ENCODE results near the gene FER. TPM values are rescaled to one million over a fixed set of nuclear protein-coding genes. Genes with fewer than 3 reads are reported as not detected.

The FER gene
- polyA plus RNA-seq, 1 donor (not counting 4 experiments of a cell fraction or from before 2014, with no cell fraction given) = 17.1 TPM

DNA sequence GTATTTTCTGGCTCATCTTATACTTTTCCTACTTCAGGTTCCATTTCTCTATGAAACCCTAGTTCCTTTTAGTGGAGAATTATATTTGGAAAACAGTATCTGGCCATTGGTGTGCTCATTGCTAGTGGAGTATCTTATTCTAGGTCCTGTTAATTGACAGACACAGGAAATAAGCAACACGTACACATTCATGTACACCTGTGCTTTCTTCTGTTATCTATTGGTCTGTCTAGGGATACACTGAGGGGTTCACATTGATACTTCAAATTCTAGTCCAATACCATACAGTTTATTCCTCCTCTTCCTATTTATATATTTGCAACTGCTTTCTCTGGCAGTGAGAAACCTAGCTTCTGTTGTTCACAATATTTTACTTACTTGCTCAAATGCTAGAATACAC, 110.2 kb downstream of the FER start:
- no peak for FAIRE-seq

DNA sequence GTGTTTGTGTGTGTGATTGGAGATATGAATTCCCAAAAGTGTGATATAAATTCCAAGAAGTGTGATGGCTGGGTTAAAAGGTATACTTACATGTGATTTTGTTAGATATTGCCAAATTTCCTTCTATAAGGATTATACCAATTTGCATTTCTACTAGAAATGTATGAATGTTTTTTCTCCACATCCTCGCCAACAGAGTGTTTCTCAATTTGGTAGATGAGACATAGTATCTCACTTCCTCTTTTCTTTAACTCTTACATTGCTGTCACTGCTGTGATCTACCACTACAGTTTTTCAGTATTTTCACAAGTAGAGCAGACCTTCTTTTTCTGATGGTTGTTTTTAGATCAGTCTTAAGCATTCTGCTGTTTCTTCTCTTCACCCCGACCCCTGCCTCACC, 111.3 kb downstream of the FER start:
- H3K4me3 ChIP-seq (ENCODE audit: control insufficient read depth in 2 of 3, extremely low read depth in 1 of 3, insufficient read depth in 2 of 3, low read depth in 1 of 3, low read length in 3 of 3) = no peak overlapping the region
- TF ChIP-seq, protein P1, sequence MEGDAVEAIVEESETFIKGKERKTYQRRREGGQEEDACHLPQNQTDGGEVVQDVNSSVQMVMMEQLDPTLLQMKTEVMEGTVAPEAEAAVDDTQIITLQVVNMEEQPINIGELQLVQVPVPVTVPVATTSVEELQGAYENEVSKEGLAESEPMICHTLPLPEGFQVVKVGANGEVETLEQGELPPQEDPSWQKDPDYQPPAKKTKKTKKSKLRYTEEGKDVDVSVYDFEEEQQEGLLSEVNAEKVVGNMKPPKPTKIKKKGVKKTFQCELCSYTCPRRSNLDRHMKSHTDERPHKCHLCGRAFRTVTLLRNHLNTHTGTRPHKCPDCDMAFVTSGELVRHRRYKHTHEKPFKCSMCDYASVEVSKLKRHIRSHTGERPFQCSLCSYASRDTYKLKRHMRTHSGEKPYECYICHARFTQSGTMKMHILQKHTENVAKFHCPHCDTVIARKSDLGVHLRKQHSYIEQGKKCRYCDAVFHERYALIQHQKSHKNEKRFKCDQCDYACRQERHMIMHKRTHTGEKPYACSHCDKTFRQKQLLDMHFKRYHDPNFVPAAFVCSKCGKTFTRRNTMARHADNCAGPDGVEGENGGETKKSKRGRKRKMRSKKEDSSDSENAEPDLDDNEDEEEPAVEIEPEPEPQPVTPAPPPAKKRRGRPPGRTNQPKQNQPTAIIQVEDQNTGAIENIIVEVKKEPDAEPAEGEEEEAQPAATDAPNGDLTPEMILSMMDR (optimal IDR thresholded peaks at IDR 0.05 in 1 of 3, IDR thresholded peaks at IDR 0.05 in 1 of 3, conservative IDR thresholded peaks at IDR 0.05 in 1 of 3; ENCODE audit: extremely low read depth in 1 of 3, insufficient read depth in 2 of 3, low read length in 3 of 3) = no peak
- TF ChIP-seq EZH2 (IDR thresholded peaks at IDR 0.05; ENCODE audit: low read length) = no peak
- no peaks in the 10 kb centered on the region for H4K20me1 ChIP-seq (ENCODE audit: control insufficient read depth, extremely low read depth, insufficient read depth, low read length)
- no peak for DNase-seq (ENCODE audit: low read depth, low spot score)
- no peak for FAIRE-seq
- H3K9me1 ChIP-seq (ENCODE audit: control insufficient read depth, extremely low read depth, insufficient read depth, low read length) = no peaks in the 10 kb centered on the region
- no peaks in the 10 kb centered on the region for H3K79me2 ChIP-seq (ENCODE audit: control insufficient read depth, insufficient read depth, low read length)
- no peak overlapping the region for H3K9ac ChIP-seq (ENCODE audit: control insufficient read depth, extremely low read depth, insufficient read depth, low read length)
- no peak overlapping the region for H2AFZ ChIP-seq (ENCODE audit: control insufficient read depth, low read length)
- H3K9me3 ChIP-seq (ENCODE audit: control insufficient read depth, low read depth, low read length) = no peaks in the 10 kb centered on the region
- dilution Hi-C loops (cut with MboI; ENCODE audit: extremely low pct_ligation_motif_present, low sequenced_read_pairs) = no loop called here
- H3K4me1 ChIP-seq (ENCODE audit: control insufficient read depth, extremely low read depth, insufficient read depth, low read length) = no peaks in the 10 kb centered on the region
- no peaks in the 10 kb centered on the region for H3K27me3 ChIP-seq (ENCODE audit: control insufficient read depth, extremely low read depth, insufficient read depth, low read length)
- no peak overlapping the region for H3K4me2 ChIP-seq (ENCODE audit: control insufficient read depth, extremely low read depth, insufficient read depth, low read depth, low read length)
- H3K36me3 ChIP-seq (ENCODE audit: control insufficient read depth in 2 of 2, extremely low read depth in 1 of 2, insufficient read depth in 2 of 2, low read length in 2 of 2) = no peaks in the 10 kb centered on the region
- no peak overlapping the region for H3K27ac ChIP-seq (ENCODE audit: control insufficient read depth, insufficient read depth, low read length)

More for the DNA sequence above, 110.2 kb downstream of the FER start:
- Histone ChIP-seq H3K9ac (ENCODE audit: control insufficient read depth, extremely low read depth, insufficient read depth, low read length) (no peak overlapping the region), H3K4me3 (ENCODE audit: control insufficient read depth in 2 of 3, extremely low read depth in 1 of 3, insufficient read depth in 2 of 3, low read depth in 1 of 3, low read length in 3 of 3) (no peak overlapping the region), H3K9me1 (ENCODE audit: control insufficient read depth, extremely low read depth, insufficient read depth, low read length) (no peaks in the 10 kb centered on the region), H3K9me3 (ENCODE audit: control insufficient read depth, low read depth, low read length) (no peaks in the 10 kb centered on the region), H4K20me1 (ENCODE audit: control insufficient read depth, extremely low read depth, insufficient read depth, low read length) (no peaks in the 10 kb centered on the region), H3K4me1 (ENCODE audit: control insufficient read depth, extremely low read depth, insufficient read depth, low read length) (no peaks in the 10 kb centered on the region), H3K27ac (ENCODE audit: control insufficient read depth, insufficient read depth, low read length) (no peak overlapping the region), H3K4me2 (ENCODE audit: control insufficient read depth, extremely low read depth, insufficient read depth, low read depth, low read length) (no peak overlapping the region), H3K27me3 (ENCODE audit: control insufficient read depth, extremely low read depth, insufficient read depth, low read length) (no peaks in the 10 kb centered on the region), H3K36me3 (ENCODE audit: control insufficient read depth in 2 of 2, extremely low read depth in 1 of 2, insufficient read depth in 2 of 2, low read length in 2 of 2) (no peaks in the 10 kb centered on the region), H3K79me2 (ENCODE audit: control insufficient read depth, insufficient read depth, low read length) (no peaks in the 10 kb centered on the region), H2AFZ (ENCODE audit: control insufficient read depth, low read length) (no peak overlapping the region)
- no peak for DNase-seq (ENCODE audit: low read depth, low spot score)
- dilution Hi-C loops (cut with MboI; ENCODE audit: extremely low pct_ligation_motif_present, low sequenced_read_pairs) = no loop called here
- TF ChIP-seq EZH2 (IDR thresholded peaks at IDR 0.05; ENCODE audit: low read length) = no peak
- TF ChIP-seq, protein P1 (optimal IDR thresholded peaks at IDR 0.05 in 1 of 3, IDR thresholded peaks at IDR 0.05 in 1 of 3, conservative IDR thresholded peaks at IDR 0.05 in 1 of 3; ENCODE audit: extremely low read depth in 1 of 3, insufficient read depth in 2 of 3, low read length in 3 of 3) = no peak

Data from keratinocyte (primary cell).